Sigmoid colon (tissue), 7 donors: ENCODE measurements around the gene SCAF11. TPM values are rescaled to one million over a fixed set of nuclear protein-coding genes. Genes with fewer than 3 reads are reported as not detected.

Experiments used
- DNase-seq: peaks from one replicate; pipeline ENCODE4 v3.0.0-alpha.2; 2019
- H3K27ac ChIP-seq, 4 donors: fragments of 200-600 bp; sonication (generic); one replicate each; pipeline ENCODE4 v1.5.1; 2016 to 2019; ENCODE audit warnings: mild to moderate bottlenecking in 1 of 4
- H3K27me3 ChIP-seq, 3 donors: fragments of 200-600 bp; sonication (generic); one replicate each; pipeline ENCODE4 v1.5.1; 2019; ENCODE audit warnings: mild to moderate bottlenecking in 1 of 3
- H3K36me3 ChIP-seq, 4 donors: fragments of 200-600 bp; sonication (generic); one replicate each; pipeline ENCODE4 v1.5.1; 2016 to 2019
- H3K4me1 ChIP-seq, 4 donors: fragments of 200-600 bp; sonication (generic); one replicate each; pipeline ENCODE4 v1.5.1; 2017 to 2019
- H3K4me3 ChIP-seq, 4 donors: fragments of 200-600 bp; sonication (generic); one replicate each; pipeline ENCODE4 v1.5.1; 2017 to 2019; ENCODE audit warnings: mild to moderate bottlenecking in 2 of 4, moderate library complexity in 1 of 4
- H3K9me3 ChIP-seq, 4 donors: fragments of 200-600 bp in 3 of 4; sonication (generic) in 3 of 4; one replicate each; pipeline versions ENCODE4 v1.5.1 to v1.6.1; 2013 to 2019
- CTCF ChIP-seq, 4 experiments: fragments of 450-650 bp in 3 of 4; fragments of 200-600 bp in 1 of 4; IDR thresholded peaks; one replicate each; pipeline ENCODE4 v1.5.1; 2016 to 2019; ENCODE audit warnings: antibody characterized with exemption in 4 of 4, mild to moderate bottlenecking in 3 of 4, moderate library complexity in 2 of 4
- EP300 ChIP-seq, 4 donors: sonication (generic); formaldehyde crosslinking; IDR thresholded peaks; one replicate each; pipeline ENCODE4 v1.6.1; 2017; ENCODE audit warnings: antibody characterized with exemption in 4 of 4
- POLR2A ChIP-seq, 2 donors: fragments of 450-650 bp; IDR thresholded peaks; one replicate each; pipeline ENCODE4 v1.6.1; 2016; ENCODE audit warnings: antibody characterized with exemption in 2 of 2, mild to moderate bottlenecking in 2 of 2, moderate library complexity in 2 of 2
- POLR2AphosphoS5 ChIP-seq, 4 donors: sonication (generic); formaldehyde crosslinking; IDR thresholded peaks; one replicate each; pipeline ENCODE4 v1.6.1; 2017; ENCODE audit warnings: antibody characterized with exemption in 4 of 4
- WGBS, 2 donors: extraction: QIAGEN DNeasy Blood & Tissue Kit; methylation state at CpG; one replicate each; pipeline ENCODE4 v1.1.7; 2013; 5-methylcytosine and 5-hydroxymethylcytosine counted together
- intact Hi-C: fragments of 100-400 bp; cut with DNase I; formaldehyde crosslinking; loops from one replicate; pipeline ENCODE4 v1.15.1; 2023
- polyA plus RNA-seq, 3 donors: library from polyadenylated mRNA; stranded (reverse); fragments of 200-250 nt; gene quantifications; one replicate each; pipeline ENCODE4 v1.2.3, GENCODE V29; 2013
- total RNA-seq, 4 donors: library from RNA; depleted of rRNA; stranded (reverse); fragments of >200 nt; gene quantifications; one replicate each; pipeline ENCODE4 v1.1.0, GENCODE V29; 2016
- donor health status: healthy with polysubstance abuse.
- donor health status: Bipolar disorder and iron deficiency.
- donor health status: healthy.

Gene SCAF11
- total and polyA plus RNA-seq, 7 donors: 27.6 to 165 (median 116) TPM

GRCh38 chr12:45907955-45908354, 82.4 kb downstream of the SCAF11 start:
- WGBS, 2 donors: 69 to 85% methylated on average over 4 of the region's 4 CpGs
- intact Hi-C loops: no loop called here
- no peak for TF ChIP-seq POLR2AphosphoS5 (IDR thresholded peaks at IDR 0.05)
- TF ChIP-seq EP300 (IDR thresholded peaks at IDR 0.05): no peak
- TF ChIP-seq POLR2A (IDR thresholded peaks at IDR 0.05): no peak
- TF ChIP-seq CTCF (IDR thresholded peaks at IDR 0.05): no peak

GRCh38 chr12:45898094-45898493, 92.3 kb downstream of the SCAF11 start:
- Histone ChIP-seq H3K36me3 (peaks cover 6 to 52% (median 18%) of the 10 kb centered on the region in 4 donors), H3K27me3 (no peaks in the 10 kb centered on the region), H3K4me1 (no peaks in the 10 kb centered on the region), H3K27ac (no peak overlapping the region), H3K9me3 (no peaks in the 10 kb centered on the region), H3K4me3 (no peak overlapping the region)
- TF ChIP-seq POLR2A (IDR thresholded peaks at IDR 0.05): no peak
- no peak for TF ChIP-seq EP300 (IDR thresholded peaks at IDR 0.05)
- no peak for TF ChIP-seq CTCF (IDR thresholded peaks at IDR 0.05)
- TF ChIP-seq POLR2AphosphoS5 (IDR thresholded peaks at IDR 0.05): no peak
- 89 to 93% methylated on average over 1 of the region's 1 CpG for WGBS, 2 donors
- intact Hi-C loops: no loop called here
- DNase-seq: no peak

More at GRCh38 chr12:45907955-45908354, 82.4 kb downstream of the SCAF11 start:
- peaks cover 0 to 25% (median 0%) of the 10 kb centered on the region in 4 donors for H3K36me3 ChIP-seq
- no peak for DNase-seq
- no peaks in the 10 kb centered on the region for H3K9me3 ChIP-seq
- H3K4me1 ChIP-seq: peaks cover 0 to 18% (median 4%) of the 10 kb centered on the region in 4 donors
- H3K4me3 ChIP-seq: no peak overlapping the region
- no peak overlapping the region for H3K27ac ChIP-seq
- no peaks in the 10 kb centered on the region for H3K27me3 ChIP-seq

- no peaks in the 10 kb centered on the region for H3K9me3 ChIP-seq
- H3K4me3 ChIP-seq: no peak overlapping the region
- H3K27me3 ChIP-seq: no peaks in the 10 kb centered on the region
- intact Hi-C loops: no loop called here
- no peak overlapping the region for H3K27ac ChIP-seq
- WGBS, 2 donors: 91 to 95% methylated on average over 4 of the region's 4 CpGs
- no peak for TF ChIP-seq EP300 (IDR thresholded peaks at IDR 0.05)
- no peak for TF ChIP-seq CTCF (IDR thresholded peaks at IDR 0.05)
- TF ChIP-seq POLR2A (IDR thresholded peaks at IDR 0.05): no peak
- no peak for TF ChIP-seq POLR2AphosphoS5 (IDR thresholded peaks at IDR 0.05)
- H3K36me3 ChIP-seq: peaks cover 6 to 67% (median 27%) of the 10 kb centered on the region in 4 donors
- no peaks in the 10 kb centered on the region for H3K4me1 ChIP-seq
- no peak for DNase-seq
These were observed 94.4 kb downstream of the SCAF11 start for GRCh38 chr12:45895961-45896360.

- 74 to 79% methylated on average over 4 of the region's 4 CpGs for WGBS, 2 donors
- Histone ChIP-seq H3K27ac (no peak overlapping the region), H3K4me3 (no peak overlapping the region), H3K27me3 (no peaks in the 10 kb centered on the region), H3K36me3 (peaks cover 6 to 59% (median 24%) of the 10 kb centered on the region in 4 donors), H3K4me1 (no peaks in the 10 kb centered on the region), H3K9me3 (no peaks in the 10 kb centered on the region)
- TF ChIP-seq POLR2A (IDR thresholded peaks at IDR 0.05) (no peak), POLR2AphosphoS5 (IDR thresholded peaks at IDR 0.05) (no peak), CTCF (IDR thresholded peaks at IDR 0.05) (no peak), EP300 (IDR thresholded peaks at IDR 0.05) (no peak)
- intact Hi-C loops: no loop called here
- DNase-seq: no peak
These were observed 97.1 kb downstream of the SCAF11 start for GRCh38 chr12:45893240-45893639.

- no peak for DNase-seq
- 89% methylated on average over 2 of the region's 2 CpGs for WGBS, 2 donors
- Histone ChIP-seq H3K27me3 (no peaks in the 10 kb centered on the region), H3K36me3 (peaks cover 2 to 49% (median 21%) of the 10 kb centered on the region in 4 donors), H3K9me3 (no peaks in the 10 kb centered on the region), H3K27ac (no peak overlapping the region), H3K4me1 (no peaks in the 10 kb centered on the region), H3K4me3 (no peak overlapping the region)
- intact Hi-C loops: no loop called here
- no peak for TF ChIP-seq POLR2AphosphoS5 (IDR thresholded peaks at IDR 0.05)
- TF ChIP-seq CTCF (IDR thresholded peaks at IDR 0.05): no peak
- TF ChIP-seq EP300 (IDR thresholded peaks at IDR 0.05): no peak
- TF ChIP-seq POLR2A (IDR thresholded peaks at IDR 0.05): no peak
These were observed 100.1 kb downstream of the SCAF11 start for GRCh38 chr12:45890276-45890675.
